NCI-H82 (cell line): ENCODE measurements around the gene KIF2A.
"Not testable (repeated sequence)": the region's sequence is repeated elsewhere in the genome, so short reads cannot be mapped to it uniquely, and the experiment has no call there.

Experiments used
- DNase-seq: peaks from one replicate; lab custom pipeline; 2025; lab: John Stamatoyannopoulos, UW

KIF2A gene

DNA sequence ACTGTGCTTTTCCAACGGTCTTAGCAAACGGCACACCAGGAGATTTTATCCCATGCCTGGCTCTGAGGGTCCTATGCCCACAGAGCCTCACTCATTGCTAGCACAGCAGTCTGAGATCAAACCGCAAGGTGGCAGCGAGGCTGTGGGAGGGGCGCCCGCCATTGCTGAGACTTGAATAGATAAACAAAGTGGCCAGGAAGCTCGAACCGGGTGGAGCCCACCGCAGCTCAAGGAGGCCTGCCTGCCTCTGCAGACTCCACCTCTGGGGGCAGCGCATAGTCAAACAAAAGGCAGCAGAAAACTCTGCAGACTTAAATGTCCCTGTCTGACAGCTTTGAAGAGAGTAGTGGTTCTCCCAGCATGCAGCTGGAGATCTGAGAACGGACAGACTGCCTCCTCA is 14.2 kb upstream of the KIF2A start:
- not testable (repeated sequence) for DNase-seq

DNA sequence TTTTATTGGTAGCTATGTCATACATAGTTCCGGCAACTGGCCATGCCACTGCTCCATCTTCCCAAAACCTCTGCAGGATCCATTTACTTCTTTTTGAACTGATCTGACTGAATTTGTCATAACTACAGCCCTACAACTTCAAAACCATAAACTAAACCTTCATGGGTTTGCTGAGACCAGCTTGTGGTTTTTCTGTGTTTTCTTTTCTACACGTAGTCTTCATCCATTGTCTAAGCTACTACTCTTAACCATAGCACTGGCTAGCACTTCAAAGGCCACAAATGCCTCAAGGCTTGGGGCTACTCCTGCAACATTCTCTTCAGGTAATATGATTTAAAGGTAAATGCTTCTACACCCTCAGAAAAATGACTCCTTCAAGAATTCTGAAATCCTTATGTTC is 9.0 kb upstream of the KIF2A start:
- DNase-seq: no peak

DNA sequence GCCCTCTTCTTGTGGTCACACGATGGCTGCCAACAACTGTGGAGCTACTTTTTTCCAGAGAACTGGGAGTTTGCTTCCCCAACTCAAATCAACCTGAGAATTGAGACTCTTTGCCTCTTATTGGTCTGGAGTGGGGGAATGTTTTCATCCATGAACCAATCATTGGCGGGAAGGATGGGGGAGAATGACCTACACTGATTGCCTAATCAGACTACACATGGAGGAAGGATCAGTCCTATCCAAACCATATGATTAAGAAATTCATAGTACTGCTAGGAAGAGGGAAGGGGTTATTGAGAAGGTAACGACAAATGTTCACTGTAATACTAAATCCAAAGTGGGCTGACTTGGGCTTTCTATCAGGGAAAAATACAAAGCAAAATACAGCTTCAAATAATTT is 7.9 kb upstream of the KIF2A start:
- no peak for DNase-seq

DNA sequence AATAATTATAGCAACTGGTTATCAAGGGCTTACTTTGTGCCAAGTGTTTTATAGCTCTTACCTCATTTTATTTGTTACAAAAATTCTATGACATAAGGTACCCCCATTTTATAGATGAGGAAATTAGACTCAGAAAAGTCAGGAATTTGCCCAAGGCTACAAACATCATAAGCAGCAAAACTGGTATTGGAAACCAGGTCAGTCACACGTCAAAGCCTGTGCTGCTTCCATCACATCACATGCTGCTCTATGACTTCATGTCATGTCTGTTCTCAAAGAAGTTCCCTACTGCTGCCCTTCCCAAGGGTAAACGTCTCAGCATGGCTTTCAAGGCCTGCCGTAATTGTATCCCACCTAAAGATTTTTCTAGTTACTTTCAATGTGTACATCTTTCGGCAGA is 6.9 kb upstream of the KIF2A start:
- DNase-seq: no peak

DNA sequence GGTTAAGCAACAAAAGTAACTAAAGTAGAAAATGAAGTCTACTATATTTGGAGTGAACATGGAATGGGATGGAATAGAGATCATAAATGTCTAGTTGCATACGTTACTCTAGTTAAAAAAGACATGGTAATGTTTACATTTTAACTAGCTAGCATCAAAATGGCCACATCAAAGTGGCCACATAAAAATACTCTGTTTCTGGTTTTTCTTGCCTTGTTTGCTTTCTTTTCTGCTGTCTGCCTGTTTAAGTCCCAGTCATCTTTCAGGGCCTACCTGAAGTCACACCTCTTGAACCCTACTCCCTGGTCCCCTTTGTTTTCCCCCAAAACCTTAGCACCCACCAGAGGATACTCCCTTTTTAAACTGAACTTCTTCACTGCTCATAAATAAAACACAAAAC is 6.4 kb upstream of the KIF2A start:
- DNase-seq: no peak

DNA sequence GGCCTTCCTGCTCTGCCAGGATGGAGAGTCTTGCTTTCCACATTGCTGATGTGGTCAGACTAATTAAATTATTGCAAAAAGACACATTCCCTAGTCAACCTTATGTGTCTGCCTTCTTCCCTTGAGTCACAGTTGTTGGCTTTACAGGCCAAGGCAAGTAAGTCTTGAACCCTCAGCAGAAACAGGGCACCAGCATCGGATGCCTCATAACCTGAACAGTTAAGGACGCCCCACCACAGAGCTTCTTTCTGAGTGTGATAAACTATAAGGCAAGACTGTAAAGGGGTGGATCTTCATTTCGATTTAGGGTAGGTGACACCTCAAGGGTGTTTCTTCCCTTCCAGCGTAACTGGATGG is 670 bp upstream of the KIF2A start:
- DNase-seq: no peak

DNA sequence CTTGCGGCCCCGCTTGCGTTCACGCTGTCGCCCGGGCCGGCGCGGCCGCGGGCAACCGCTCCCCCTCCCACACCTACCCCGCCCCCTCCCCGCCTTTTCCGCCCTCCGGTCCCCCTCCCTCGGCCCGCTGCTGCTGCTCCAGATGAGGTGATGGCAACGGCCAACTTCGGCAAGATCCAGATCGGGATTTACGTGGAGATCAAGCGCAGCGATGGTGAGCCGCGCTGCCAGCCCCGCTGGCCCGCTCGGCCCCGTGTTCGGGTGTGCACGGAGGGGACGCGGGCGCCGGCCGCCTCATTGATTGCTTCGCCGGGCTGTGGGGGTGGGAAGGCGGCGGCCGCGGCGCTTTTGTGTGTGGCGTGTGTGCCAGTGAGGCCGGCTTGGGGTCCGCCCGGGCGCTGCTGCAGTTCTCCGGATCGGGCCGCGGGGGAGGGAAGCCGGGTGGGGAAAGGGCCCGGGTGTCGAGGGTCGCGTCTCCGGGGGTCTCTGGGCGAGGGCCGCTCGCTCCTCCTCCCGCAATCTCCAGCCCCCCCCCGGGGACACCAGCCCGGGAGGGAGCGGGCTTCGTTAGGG is 403 bp downstream of the KIF2A start:
- DNase-seq: peak; percentile 82

DNA sequence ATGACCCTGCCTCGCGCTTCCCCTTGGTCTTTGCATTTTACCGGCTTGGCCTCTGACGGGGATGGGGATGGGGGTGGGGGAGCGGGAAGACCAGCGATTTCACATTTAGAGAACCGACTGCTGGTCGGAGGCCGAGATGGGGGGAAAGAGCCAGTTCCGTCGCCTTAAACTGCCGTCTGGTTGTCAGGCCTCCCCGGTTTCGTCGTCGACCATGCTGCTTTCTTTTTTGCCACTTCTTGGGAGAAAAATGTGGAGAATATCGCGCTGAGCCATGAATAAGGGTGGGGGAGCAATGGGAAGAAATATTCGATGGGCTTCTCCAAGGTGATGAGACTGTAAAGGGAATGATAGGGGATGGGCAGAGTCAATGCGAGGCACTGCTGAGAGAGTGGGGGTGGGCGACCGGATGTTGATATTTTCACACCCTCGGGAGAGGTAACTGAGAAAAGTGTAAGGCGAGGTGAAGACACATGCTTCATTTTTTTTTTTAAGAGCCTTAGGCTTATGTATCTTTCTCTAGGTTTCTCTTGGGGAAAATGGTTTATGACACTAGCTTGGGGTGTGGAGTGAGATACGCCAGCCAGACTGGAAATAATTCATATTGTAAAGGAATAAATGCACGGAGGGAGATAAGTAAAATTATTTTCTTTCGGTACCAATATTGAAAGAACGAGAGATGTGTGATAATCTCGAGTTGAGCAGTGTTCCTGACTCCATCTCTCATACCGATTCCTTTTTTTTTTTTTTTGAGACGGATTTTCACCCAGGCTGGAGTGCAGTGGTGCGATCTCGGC is 1.1 kb downstream of the KIF2A start:
- peak; percentile 52 for DNase-seq

DNA sequence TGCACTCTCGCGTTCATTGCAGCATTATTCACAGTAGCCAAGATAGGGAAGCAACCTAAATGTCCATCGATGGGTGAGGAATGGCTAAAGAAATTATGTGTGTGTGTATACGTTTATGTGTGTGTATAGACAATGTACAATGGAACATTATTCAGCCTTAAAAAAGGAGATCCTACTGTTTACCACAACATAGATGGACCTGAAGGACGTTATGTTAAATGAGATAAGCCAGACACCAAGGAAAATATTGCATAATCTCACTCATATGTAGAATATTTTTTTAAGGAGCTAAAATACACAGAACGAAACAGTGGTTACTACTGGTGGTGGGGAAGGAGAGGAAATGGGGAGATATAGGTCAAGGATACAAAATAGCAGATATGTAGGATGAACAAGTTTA is 2.4 kb downstream of the KIF2A start:
- DNase-seq: no peak

DNA sequence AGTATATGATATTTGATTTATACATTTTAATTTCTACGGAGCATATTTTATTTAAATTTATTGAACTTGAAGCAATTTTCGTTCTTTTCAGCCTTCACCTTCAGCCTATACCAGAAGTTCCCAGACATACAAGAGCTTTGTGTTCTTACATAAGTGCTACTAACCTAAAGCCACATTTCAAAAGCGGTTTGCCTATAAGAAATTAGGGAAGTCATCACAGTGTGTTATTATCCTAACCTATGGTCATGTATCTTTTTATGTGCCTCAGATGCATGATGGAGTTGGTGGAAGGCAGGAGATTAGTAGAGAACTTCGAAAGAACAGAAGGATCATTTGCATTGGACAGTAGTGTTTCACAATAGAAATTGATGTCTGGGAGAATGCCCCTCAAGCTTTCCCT is 3.1 kb downstream of the KIF2A start:
- no peak for DNase-seq

DNA sequence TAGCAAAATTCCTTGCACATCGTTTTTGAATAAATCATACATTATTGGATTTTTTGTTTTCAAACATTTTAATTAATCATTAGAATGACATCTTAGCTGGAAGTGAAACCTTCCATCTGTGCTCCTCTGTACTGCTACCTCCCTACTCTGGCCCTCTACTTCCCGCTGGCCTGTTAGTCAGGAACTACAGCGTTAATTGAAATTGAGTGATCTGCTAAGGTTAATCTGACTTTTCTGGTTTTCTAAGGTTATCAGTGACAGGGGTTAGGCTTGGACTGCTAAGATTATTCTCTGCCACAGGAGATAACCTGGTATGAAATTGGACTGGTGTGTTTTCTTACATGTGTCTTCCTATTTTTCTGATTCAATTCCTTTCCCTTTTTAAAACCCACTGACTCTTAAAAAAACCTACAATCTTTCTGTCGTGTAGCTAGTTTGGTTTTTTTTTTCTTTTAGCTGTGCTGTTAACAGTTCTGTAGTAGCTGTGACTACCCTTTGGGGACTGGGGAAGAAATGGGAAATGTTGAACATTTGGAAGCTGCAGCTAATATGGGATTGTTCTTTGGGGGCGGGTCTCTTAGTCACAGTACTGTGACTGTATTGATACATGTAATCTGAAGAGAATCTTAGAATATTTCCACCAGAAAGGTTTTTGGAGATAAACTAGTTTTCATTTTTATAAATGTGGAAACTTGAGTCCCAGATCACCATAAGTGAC is 4.6 kb downstream of the KIF2A start:
- no peak for DNase-seq

DNA sequence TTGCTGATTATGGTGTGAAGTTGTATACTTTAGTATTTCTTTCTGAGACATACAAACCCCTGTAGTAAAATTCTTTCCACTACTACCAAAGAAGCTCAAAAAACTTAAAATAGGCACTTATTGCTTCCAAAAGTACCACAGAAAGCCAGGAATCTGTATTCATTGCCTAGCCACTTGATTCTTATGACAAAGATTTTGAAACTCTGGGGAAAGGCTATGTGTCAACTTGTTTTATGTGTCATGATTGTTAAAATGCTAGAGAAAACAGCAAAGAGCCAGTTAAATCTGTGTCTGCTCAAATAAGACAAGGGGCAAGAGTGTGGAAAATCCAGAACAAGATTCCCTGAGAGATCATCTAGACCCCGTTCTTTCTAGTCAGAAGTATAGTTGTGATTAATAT is 6.0 kb downstream of the KIF2A start:
- no peak for DNase-seq

DNA sequence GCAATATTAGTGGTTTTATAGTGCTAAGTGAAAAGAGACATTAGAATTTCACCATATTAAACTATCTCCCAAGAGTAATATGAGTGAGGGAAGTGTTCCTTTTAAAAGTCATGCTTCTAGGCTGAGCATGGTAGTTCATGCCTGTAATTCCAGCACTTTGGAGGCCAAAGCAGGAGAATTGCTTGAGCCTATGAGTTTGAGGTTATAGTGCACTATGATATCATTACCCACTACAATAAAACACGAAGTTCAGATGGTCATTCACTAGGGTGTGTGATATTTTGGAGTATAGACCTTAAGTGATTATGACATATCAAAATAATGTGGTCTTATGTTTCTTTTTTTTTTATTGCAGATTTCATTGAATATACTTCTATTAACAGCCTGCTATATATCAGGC is 6.7 kb downstream of the KIF2A start:
- no peak for DNase-seq

DNA sequence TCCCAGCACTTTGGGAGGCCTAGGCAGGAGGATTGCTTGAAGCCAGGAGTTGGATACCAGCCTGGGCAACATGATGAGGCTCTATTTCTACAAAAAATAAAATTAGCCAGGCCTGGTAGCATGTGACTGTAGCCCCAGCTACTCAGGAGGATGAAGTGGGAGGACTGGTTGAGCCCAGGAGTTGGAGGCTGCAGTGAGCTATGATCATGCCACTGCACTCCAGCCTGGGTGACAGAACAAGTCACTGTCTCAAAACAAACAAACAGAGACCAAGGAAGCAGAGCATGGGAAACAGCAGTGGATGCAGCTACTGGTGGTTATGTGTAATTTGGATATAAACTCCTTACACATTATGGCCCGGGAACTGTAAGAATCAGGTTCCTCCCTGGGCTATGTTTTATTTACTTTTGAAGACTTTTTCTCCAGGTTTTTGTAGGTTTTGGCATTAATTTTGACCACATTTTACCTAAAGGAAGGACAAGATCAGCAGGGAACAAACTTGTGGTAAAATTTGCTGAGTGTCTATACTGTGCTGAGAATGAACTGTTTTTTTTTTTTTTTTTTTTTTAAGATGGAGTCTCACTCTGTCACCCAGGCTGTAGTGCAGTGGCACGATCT is 8.3 kb downstream of the KIF2A start:
- DNase-seq: no peak

DNA sequence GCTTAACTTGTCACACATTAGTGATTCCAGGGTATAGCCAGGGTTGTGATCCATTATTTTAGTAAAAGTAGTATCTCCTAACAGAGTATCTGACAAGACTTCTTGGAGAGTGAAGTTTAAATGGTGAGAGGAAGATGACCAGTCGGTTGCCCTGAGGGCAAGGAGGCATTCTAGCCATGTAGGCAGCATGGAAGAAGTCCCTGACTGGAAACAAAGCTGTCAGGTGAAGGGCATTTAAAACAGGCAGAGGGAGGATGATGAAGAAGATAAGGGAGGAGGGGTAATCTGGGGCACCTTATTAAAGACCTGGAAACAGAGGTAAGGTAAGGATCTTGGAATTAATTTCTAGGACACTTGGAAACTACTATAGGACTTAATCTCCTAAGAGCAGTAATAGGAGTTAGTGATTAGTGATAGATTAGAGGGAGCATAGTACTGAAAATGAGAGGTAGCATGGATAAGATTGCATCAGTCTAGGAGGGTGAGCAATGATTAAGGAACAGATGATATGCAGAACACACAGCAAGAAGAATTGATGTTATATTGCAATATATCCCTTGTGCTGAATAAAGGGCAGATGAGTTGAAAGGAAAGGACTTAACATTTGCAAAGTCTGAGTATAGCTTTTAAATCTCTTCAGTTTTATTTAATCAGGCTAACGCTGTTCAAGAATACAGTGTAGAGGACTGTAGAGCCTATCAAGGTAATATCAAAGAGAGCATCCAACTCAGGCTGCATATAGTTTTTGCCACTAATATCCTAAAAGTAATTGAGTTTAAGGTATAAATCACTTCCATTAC is 9.6 kb downstream of the KIF2A start:
- DNase-seq: peak; percentile 57

DNA sequence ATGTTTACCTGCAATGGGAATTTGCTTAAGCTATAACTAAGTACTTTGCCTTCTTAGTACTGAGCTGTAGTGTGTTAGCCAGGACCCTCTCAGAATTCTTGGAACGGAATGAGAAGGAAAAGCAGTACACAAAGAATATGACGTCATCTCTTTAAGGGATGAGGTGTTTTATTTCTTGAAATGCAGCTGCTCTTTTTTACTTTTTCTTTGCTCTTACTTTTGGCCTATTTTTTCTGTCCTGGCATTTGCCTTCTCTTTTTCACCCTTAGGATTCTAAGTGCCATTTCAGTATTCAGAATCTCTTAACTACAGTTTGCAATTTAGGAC is 10.1 kb downstream of the KIF2A start:
- DNase-seq: no peak

DNA sequence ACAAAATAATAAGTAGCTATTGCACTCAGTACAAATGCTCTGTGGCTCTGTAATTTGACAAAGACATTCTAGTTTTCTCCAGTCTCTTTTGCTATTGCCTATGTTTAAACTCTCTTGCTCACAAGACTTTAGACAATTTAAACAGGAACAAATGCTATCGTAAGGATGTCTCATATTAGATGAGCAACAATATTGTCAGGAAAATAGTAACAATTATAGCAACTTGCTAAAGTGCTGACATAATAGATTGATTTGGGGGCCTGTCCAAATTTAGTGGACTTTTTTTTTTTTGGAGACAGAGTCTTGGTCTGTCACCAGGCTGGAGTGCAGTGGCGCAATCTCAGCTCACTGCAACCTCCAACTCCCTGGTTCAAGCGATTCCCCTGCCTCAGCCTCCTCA is 11.8 kb downstream of the KIF2A start:
- DNase-seq: no peak

DNA sequence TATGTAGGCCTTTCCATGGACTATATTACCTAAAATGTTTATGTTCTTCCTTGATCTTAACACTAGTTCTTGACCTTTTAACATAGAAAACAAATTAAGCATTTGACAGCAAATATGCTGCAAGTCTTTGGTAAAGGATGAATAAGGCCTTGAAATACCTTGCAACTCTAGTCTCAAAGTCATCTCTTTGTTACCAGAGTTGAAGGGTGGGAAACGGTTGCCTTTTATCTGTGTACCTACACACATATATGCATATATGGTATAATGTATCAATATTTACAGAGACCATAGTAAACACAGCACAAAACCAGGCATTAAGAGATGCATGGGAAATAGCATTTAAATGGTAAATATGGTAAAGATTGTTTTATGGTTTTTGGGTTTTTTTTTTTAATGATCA is 16.5 kb downstream of the KIF2A start:
- no peak for DNase-seq

DNA sequence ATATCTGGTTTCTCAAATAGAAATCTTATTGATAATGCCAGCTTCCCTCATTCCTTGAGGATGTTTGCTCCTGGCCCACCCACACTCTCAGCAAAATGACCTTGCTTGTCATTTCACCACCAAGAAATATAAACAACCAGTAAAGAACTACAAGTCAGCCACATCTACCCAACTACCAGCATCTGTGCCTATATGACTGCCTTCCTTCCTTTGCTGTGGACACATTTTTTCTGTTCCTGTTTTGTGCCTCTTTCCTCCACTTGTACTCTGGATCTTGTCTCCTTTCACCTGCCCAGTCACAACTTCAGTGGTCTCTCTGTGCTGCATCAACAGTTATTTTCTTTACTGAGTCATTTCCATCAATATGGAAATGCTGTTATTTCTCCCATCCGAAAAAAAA is 20.3 kb downstream of the KIF2A start:
- no peak for DNase-seq

DNA sequence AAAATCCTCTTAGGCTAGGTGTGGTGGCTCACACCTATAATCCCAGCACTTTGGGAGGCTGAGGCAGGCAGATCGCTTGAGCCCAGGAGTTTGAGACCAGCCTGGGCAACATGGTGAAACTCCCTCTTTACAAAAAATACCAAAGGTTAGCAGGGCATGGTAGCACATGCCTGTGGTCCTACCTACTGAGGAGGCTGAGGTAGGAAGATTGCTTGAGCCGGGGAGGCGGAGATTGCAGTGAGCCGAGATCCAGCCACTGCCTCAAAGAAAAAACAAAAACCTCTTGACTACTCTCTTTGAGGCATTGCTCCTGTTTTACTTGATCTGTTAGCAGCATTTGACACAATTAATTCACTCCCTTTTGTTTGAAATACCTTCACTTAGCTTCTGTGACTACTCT is 20.7 kb downstream of the KIF2A start:
- DNase-seq: no peak

DNA sequence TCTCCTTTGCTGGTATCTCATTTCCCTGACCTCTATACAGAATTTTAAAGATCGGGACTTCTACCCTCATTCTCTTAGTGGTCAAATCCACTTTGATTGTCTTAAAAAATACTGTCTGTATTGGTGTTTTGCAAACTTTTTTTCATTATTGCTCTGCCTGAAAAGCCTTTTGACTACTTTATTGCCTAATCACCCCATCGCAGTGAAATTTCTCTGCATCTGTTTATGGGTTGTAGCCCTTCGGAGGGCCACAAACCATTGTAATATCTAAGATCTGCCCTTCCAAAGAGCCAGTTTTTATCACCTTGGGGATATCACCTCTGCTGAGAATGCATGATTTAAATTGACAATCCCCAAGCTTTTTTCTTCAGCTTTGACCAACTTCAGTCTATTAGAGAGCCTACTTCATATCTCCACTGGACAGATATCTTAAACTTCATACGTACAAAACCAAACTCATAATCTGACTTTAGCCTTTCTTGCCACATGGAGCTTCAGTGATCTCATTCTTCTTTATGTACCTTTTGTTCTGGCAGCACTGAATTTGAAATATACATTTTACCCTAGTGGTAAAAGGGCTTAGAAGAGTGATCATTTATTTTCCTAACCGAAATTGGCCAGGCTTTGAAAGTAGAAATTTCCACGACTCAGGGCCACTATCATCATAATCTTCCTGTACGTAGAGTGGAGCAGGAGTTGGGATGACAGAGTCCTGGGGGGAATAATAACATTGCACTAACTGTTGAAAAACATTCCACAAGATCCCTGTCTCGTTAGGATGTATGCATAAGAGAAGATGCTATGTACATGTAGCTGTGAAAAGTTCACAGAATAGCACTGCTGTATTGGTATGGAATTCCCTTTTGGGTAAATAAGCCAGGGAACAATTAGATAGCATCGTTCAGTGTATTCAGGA is 21.4 kb downstream of the KIF2A start:
- DNase-seq: no peak
